Raji (cell line): ENCODE data around the gene SCGB2B2.

Experiments used
- POLR2A ChIP-seq: IDR thresholded peaks from 2 replicates; pipeline ENCODE4 v1.6.1; 2011; ENCODE audit warnings: low read depth, low read length, control low read depth; ENCODE audit not compliant: insufficient read depth

Gene SCGB2B2, protein sequence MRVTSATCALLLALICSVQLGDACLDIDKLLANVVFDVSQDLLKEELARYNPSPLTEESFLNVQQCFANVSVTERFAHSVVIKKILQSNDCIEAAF

DNA sequence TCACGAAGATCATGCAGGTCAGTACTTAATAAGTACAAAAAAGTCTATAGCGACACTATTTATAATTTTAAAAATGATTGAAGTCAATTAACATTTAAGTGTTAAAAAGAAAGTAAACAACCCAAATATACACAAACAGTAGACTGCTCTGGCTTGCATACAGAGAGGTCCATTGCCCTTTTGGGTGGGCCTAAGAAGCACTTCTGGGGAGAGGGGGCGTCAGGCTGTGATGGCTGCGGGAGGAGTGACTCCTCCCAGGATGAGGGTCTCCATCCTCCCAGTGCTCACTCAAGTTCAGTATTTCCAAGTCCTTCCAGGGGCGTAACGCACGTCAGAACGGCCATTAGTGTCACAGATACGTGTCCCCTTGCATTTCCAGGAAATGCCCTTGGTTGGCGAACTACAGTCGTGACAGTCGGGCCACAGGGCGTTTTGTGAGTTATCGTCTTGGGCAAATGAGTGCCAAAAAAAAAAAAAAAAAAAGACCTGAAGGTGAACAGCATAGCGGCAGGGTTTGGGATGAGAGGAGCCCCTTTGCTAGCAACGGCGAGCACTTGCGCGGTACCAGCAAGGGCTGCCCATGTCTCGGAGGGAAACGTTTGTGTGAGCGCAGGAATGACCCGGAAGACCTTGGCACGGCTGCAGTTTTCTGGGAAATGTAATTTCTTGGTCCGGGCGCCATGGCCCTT, at the start of gene SCGB2B2:
Gene SCGB2B2, minus strand, starts transcription at position 463 of the 689 bp plus-strand sequence. CDS start 82,596 bp downstream, outside the sequence.
- TF ChIP-seq POLR2A = no peak

- TF ChIP-seq POLR2A = no peak
Measured at GRCh38 chr19:34725400-34725799, 48.4 kb upstream of the SCGB2B2 start.

GRCh38 chr19:34722353-34722752, 45.4 kb upstream of the SCGB2B2 start:
- no peak for TF ChIP-seq POLR2A

GRCh38 chr19:34715357-34715756, 38.4 kb upstream of the SCGB2B2 start:
- TF ChIP-seq POLR2A = no peak

GRCh38 chr19:34713262-34713637, 36.3 kb upstream of the SCGB2B2 start:
- no peak for TF ChIP-seq POLR2A

DNA sequence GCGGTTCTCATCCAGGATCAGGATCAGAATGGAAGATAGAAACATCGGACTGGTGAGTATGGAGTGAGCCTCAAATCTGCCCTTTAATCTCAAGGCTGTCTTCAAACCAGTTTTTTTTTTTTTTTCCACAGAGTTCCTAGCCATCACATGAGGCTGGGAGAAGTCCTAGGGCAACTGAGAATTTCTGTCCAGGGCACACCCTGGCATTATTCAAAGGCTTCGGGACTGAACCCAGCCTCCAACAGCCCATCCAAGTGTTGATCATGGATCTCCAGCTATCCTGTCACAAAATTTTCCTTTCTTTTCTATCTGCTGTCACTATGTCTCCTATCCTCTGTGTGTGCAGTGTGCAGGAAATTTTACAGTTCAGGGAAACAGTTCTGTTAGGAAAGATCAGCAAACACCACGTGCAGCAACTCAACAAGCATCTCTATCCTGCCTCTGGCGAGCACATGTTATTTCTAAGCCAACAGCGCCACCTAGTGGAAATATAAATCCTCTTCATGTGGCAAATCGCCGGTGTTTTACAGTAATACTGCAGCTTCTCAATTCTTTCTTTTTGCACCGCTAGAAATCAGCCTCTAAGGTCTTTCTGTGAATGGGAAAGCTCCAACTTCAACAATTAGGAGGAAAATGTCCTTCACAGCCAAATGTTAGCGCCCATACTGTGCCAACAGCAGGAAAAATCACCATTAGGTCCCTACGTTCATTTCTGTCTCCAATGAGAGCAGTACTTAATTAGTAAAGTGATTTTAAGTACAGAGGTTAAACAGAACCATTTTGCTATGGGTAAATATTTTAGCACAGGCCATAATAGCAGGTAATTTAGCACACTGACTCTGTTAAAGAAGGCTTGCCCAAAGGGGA, 35.7 kb upstream of the SCGB2B2 start:
- TF ChIP-seq POLR2A = no peak

DNA sequence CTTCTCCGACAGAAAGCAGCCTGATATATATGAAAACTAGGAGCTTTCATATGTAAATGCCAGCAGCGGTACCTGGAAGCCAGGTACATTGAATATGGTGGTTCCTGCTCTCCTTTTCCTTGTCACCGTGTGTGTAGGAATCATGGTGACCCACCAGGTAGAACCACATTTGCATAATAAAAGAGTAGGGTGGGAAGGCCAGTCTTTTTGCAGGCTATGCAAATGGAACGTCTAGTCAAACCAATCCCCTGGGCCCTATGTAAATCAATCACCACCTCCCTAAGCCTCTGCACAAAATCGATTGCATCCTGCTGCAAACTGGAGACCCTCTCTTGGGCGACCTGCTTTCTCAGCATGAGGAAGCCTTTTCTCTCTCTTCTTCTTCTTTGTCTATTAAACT, 34.9 kb upstream of the SCGB2B2 start:
- TF ChIP-seq POLR2A = no peak

DNA sequence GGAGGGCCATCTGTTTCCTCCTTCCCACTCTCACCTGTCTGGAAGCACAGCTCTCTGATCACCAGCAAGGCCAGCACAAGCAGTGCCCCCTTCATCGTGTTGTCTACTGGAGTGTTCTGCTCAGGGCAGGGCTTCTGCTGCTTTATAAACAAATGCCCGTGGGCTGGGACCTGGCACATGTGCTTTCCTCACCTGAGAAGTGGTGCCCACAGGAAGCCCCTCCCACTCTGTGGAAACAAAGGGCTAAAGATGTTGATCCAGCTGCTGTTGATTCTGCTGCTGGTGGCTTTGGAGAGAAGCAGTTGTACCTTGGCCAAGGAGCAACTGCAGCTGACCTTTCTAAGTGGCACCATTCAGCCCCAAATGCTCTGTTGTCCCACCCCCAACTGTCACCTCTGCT, 30.7 kb upstream of the SCGB2B2 start:
- no peak for TF ChIP-seq POLR2A

DNA sequence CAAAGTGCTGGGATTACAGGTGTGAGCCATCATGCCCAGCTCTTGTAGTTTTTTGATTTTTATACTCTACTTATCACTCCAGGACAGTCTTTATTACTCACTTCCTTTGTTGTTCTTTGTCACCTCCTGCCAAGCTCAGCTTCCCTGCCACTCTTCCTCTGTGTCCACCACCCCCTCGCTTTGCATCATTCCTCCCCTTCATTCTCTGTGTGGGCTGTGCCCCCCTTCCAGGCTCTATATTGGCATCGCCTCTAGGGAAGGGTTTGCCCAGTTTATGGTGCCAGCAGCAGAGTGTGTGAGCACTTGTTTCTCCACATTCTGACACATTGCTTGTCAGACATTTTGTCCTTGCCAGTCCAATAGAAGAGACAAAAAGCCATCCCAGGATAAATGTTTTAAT, 15.6 kb upstream of the SCGB2B2 start:
- no peak for TF ChIP-seq POLR2A

- TF ChIP-seq POLR2A = no peak
Measured at GRCh38 chr19:34690372-34690771, 13.4 kb upstream of the SCGB2B2 start.

DNA sequence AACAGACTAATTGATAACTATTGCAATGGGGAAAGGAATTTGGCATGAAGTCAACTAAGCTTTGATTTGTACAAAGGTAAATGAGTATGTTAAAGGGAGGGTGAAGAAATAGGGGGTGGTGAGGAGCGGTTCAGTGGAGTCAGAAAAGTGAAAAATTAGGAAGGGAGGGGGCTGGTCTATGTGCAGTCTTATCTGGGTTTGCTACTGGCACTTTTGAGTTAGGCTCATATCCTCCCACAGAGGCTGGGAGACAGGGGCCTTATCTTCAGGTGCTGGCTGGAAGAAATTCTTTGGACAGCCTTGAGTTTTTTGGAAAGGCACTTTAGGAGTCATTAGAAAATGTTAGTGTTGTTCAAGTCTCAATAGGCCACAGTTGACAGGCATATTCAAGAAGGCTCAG, 11.6 kb upstream of the SCGB2B2 start:
- no peak for TF ChIP-seq POLR2A

GRCh38 chr19:34687348-34687747, 10.4 kb upstream of the SCGB2B2 start:
- TF ChIP-seq POLR2A = no peak

DNA sequence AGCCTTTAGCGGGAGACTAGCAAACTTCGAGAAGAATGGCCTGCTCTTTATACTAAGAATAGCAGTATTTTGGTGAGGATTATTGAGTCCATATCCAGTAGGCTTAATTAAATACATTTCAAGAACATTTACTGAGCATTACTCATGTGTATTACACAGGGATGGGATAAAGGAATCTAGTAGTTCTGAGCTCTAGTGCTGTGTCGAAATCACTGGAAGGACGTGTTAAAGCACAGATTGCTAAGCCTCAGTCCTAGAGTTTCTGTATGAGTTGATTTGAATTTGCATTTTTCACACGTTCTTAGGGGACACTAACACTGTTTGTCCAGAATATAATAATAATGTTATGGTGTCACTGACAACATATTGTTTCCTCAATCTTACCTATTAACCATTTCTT, 9.5 kb upstream of the SCGB2B2 start:
- TF ChIP-seq POLR2A = no peak

GRCh38 chr19:34681478-34681877, 4.5 kb upstream of the SCGB2B2 start:
- TF ChIP-seq POLR2A = no peak

DNA sequence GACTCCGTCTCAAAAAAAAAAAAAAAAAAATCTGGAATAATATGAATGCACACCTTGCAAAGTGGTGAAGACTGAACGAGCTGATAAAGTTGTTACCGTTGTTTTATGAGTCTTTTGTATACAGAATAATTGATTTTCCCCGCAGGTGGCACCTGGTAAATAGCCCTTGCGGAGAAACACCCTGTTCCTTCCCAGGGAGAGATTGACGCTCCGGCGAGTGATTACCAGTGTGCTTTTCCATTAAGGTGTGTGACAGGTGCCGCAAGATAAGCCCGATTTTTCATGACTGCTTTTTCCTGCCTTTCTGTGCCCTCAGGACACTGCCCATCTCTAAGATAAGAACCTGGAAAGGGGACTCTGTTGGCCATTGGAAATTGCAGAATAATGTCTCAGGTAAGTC, 1.5 kb upstream of the SCGB2B2 start:
- no peak for TF ChIP-seq POLR2A

GRCh38 chr19:34678085-34678412, 1.1 kb upstream of the SCGB2B2 start:
- TF ChIP-seq POLR2A = no peak
